LNCAP (cell line): ENCODE data around the gene PCDHGA3.

Source experiments
- CTCF ChIP-seq: fragments of 450-650 bp; IDR thresholded peaks from 2 replicates; pipeline ENCODE4 v1.5.1; 2017; ENCODE audit warnings: mild to moderate bottlenecking

Gene PCDHGA3

DNA sequence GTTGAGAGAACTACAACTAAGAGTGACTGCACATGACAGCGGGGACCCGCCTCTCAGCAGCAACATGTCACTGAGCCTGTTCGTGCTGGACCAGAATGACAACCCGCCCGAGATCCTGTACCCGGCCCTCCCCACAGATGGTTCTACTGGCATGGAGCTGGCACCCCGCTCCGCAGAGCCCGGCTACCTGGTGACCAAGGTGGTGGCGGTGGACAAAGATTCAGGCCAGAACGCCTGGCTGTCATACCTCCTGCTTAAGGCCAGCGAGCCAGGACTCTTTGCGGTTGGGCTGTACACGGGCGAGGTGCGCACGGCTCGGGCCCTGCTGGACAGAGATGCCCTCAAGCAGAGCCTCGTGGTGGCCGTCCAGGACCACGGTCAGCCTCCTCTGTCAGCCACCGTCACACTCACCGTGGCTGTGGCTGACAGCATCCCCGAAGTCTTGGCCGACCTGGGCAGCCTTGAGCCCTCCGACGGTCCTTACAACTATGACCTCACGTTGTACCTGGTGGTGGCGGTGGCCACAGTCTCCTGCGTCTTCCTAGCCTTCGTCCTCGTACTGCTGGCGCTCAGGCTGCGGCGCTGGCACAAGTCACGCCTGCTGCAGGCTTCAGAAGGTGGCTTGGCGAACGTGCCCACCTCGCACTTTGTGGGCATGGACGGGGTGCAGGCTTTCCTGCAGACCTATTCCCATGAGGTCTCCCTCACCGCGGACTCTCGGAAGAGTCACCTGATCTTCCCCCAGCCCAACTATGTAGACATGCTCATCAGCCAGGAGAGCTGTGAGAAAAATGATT is 41.0 kb downstream of the PCDHGA3 start:
- TF ChIP-seq CTCF: no peak

DNA sequence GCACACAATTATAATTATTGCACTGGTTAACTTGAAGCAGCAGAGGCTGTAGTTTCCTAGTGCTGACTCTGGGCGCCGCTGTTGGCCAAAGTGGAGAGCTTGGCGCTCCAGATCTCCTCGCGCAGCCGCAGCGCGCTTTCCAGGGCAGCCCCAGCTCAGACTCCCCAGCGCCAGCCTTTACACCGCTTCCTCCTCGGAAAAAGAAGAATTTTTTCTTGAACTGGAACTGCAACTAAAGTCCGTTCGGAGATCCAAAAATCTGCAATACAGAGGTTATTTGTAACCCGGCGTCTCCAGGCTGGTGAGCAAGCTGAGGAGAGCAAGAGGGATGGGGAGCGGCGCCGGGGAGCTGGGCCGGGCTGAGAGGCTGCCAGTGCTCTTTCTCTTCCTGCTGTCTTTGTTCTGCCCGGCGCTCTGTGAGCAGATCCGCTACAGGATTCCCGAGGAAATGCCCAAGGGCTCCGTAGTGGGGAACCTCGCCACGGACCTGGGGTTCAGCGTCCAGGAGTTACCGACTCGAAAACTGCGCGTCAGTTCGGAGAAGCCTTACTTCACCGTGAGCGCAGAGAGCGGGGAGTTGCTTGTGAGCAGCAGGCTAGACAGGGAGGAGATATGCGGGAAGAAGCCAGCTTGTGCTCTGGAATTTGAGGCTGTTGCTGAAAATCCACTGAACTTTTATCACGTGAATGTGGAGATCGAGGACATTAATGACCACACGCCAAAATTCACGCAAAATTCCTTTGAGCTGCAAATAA is 44.1 kb downstream of the PCDHGA3 start, which contains the start of gene PCDHGB4:
Gene PCDHGB4 (plus strand): TSS at position 142 of the 755 bp plus-strand sequence. CDS start 187 bp downstream, at position 329.
- peak; percentile 46 for TF ChIP-seq CTCF

DNA sequence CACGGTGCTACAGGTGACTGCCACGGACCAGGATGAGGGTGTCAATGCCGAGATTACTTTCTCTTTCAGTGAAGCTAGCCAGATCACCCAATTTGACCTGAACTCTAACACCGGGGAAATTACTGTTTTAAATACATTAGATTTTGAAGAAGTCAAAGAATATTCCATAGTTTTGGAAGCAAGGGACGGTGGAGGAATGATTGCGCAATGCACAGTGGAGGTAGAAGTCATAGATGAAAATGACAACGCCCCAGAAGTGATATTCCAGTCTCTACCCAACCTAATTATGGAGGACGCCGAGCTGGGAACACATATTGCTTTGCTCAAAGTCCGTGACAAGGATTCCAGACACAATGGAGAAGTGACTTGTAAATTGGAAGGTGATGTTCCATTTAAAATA is 45.0 kb downstream of the PCDHGA3 start:
- TF ChIP-seq CTCF: no peak

DNA sequence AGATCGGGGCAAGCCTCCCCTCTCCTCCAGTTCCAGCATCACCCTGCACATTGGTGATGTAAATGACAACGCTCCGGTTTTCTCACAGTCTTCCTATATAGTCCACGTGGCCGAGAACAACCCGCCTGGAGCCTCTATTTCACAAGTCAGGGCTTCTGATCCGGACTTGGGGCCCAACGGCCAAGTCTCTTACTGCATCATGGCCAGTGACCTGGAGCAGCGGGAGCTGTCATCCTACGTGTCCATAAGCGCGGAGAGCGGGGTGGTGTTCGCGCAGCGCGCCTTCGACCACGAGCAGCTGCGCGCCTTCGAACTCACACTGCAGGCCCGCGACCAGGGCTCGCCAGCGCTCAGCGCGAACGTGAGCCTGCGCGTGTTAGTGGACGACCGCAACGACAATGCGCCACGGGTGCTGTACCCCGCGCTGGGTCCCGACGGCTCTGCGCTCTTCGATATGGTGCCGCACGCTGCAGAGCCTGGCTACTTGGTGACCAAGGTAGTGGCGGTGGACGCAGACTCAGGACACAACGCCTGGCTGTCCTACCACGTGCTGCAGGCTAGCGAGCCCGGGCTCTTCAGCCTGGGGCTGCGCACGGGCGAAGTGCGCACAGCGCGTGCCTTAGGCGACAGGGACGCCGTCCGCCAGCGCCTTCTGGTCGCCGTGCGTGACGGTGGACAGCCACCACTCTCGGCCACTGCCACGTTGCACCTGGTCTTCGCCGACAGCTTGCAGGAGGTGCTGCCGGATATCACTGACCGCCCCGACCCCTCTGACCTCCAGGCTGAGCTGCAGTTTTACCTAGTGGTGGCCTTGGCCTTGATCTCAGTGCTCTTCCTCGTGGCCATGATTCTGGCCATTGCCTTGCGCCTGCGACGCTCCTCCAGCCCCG is 45.8 kb downstream of the PCDHGA3 start:
- TF ChIP-seq CTCF: no peak

DNA sequence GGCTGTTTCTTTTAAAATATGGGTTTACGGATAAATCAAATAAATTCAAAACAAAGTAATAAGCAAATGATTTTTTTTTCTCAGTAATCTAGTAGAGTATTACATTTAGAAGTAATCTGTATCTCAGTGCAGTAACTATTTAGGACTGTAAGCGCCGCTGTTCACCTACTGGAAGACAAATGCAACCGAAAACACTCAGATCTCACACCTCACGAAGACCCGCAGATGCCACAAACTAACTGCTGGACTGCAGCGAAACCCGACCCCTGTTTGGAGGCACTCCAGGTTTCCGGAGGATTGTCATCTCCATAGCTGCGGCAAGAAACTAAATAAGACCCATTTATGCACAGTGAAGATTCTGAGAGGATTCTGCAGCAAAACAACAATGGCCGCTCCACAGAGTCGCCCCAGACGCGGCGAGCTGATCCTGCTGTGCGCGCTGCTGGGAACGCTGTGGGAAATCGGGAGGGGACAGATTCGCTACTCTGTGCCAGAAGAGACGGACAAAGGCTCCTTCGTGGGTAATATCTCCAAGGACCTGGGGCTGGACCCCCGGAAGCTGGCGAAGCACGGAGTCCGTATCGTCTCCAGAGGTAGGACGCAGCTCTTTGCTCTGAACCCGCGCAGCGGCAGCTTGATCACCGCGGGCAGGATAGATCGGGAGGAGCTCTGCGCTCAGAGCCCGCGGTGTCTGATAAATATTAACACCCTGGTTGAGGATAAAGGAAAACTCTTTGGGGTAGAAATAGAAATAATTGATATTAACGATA is 49.0 kb downstream of the PCDHGA3 start, which contains the start of gene PCDHGA8:
Gene PCDHGA8 (plus strand): TSS at position 205 of the 770 bp plus-strand sequence. CDS start 181 bp downstream, at position 386.
- peak; percentile 41; the same call in 1 of the 2 replicates for TF ChIP-seq CTCF

GRCh38 chr5:141393267-141393666 is 49.6 kb downstream of the PCDHGA3 start:
- TF ChIP-seq CTCF: no peak
